GM18520 (cell line): ENCODE measurements around the gene OR11H12.
"Not testable (repeated sequence)": the region's sequence is repeated elsewhere in the genome, so short reads cannot be mapped to it uniquely, and the experiment has no call there.

Source experiments
- ATAC-seq: cut with Tn5 transposase; IDR thresholded peaks from one replicate; pipeline ENCODE4 v1.9.1; 2021; ENCODE audit not compliant: unreplicated experiment

The OR11H12 gene

GRCh38 chr14:18600817-18601216, at the start of gene OR11H12:
TSS of gene OR11H12 (plus strand) at chr14:18601117. CDS start at chr14:18601117, 0 bp downstream.
- ATAC-seq = not testable (repeated sequence)

GRCh38 chr14:18582908-18583307, 18.0 kb upstream of the OR11H12 start:
- not testable (repeated sequence) for ATAC-seq

- not testable (repeated sequence) for ATAC-seq
Measured at GRCh38 chr14:18626610-18627213, 25.8 kb downstream of the OR11H12 start.

GRCh38 chr14:18636066-18636465, 35.1 kb downstream of the OR11H12 start:
- ATAC-seq = not testable (repeated sequence)

GRCh38 chr14:18638032-18638431, 37.1 kb downstream of the OR11H12 start:
- not testable (repeated sequence) for ATAC-seq

- ATAC-seq = not testable (repeated sequence)
Measured at GRCh38 chr14:18638785-18639184, 37.9 kb downstream of the OR11H12 start.

- ATAC-seq = not testable (repeated sequence)
Measured at GRCh38 chr14:18646075-18646730, 45.3 kb downstream of the OR11H12 start.
